ENCODE data around the gene BMPER. TPM values are rescaled to one million over a fixed set of nuclear protein-coding genes. Genes with fewer than 3 reads are reported as not detected.

Gene BMPER
- total and polyA plus RNA-seq, 2 experiments from 2014 or later = 40.5 to 97.3 TPM

GRCh38 chr7:34048445-34048844 is 143.1 kb downstream of the BMPER start:
- Histone ChIP-seq H3K79me2 (ENCODE audit: insufficient read depth) (peaks cover 49% of the 10 kb centered on the region), H3K4me2 (ENCODE audit: unreplicated experiment) (peak overlapping the region; percentile 24), H3K27me3 (replicated peaks; ENCODE audit: insufficient read depth) (no peaks in the 10 kb centered on the region), H2AFZ (no peak overlapping the region), H3K36me3 (ENCODE audit: low read depth) (peaks cover 55% of the 10 kb centered on the region), H3K9me2 (ENCODE audit: insufficient read depth) (no peaks in the 10 kb centered on the region), H3K9me3 (ENCODE audit: low read depth) (no peaks in the 10 kb centered on the region), H3K4me1 (ENCODE audit: insufficient read depth) (peaks cover 26% of the 10 kb centered on the region), H3F3A (ENCODE audit: insufficient read depth) (peaks cover 22% of the 10 kb centered on the region), H3K4me3 (no peak overlapping the region), H4K20me1 (ENCODE audit: insufficient read depth) (no peaks in the 10 kb centered on the region), H3K9ac (no peak overlapping the region), H3K27ac (peak overlapping the region; percentile 37)
- TF ChIP-seq EZH2phosphoT487 (IDR thresholded peaks at IDR 0.05; ENCODE audit: insufficient read depth, low read depth) (no peak), EZH2 (IDR thresholded peaks at IDR 0.05; ENCODE audit: insufficient read depth, poor library complexity, severe bottlenecking) (no peak)
- in situ Hi-C loops (cut with MboI) = no loop called here
- whole genome bisulfite sequencing, 2 experiments (ENCODE audit: low coverage in 1 of 2, low lambda C conversion rate in 2 of 2, missing lambda C conversion rate in 2 of 2) = 44 to 70% methylated on average over 1 of the region's 1 CpG
- peak; percentile 69 for DNase-seq

GRCh38 chr7:34054075-34054474 is 148.7 kb downstream of the BMPER start:
- in situ Hi-C loops (cut with MboI) = no loop called here
- no peak overlapping the region for H3K4me2 ChIP-seq (ENCODE audit: unreplicated experiment)
- TF ChIP-seq EZH2phosphoT487 (IDR thresholded peaks at IDR 0.05; ENCODE audit: insufficient read depth, low read depth) (no peak), EZH2 (IDR thresholded peaks at IDR 0.05; ENCODE audit: insufficient read depth, poor library complexity, severe bottlenecking) (no peak)
- no peaks in the 10 kb centered on the region for H3K27me3 ChIP-seq (replicated peaks; ENCODE audit: insufficient read depth)
- H3K4me1 ChIP-seq (ENCODE audit: insufficient read depth) = peaks cover 19% of the 10 kb centered on the region
- no peak overlapping the region for H3K4me3 ChIP-seq
- H3K9ac ChIP-seq = no peak overlapping the region
- H3K27ac ChIP-seq = no peak overlapping the region
- DNase-seq = no peak
- peaks cover 89% of the 10 kb centered on the region for H3K36me3 ChIP-seq (ENCODE audit: low read depth)
- no peak overlapping the region for H2AFZ ChIP-seq
- WGBS, 2 experiments (ENCODE audit: low coverage in 1 of 2, low lambda C conversion rate in 2 of 2, missing lambda C conversion rate in 2 of 2) = 84 to 91% methylated on average over 3 of the region's 3 CpGs
- no peaks in the 10 kb centered on the region for H3K9me3 ChIP-seq (ENCODE audit: low read depth)
- no peaks in the 10 kb centered on the region for H3K9me2 ChIP-seq (ENCODE audit: insufficient read depth)
- H3K79me2 ChIP-seq (ENCODE audit: insufficient read depth) = peaks cover 21% of the 10 kb centered on the region
- peaks cover 30% of the 10 kb centered on the region for H3F3A ChIP-seq (ENCODE audit: insufficient read depth)
- H4K20me1 ChIP-seq (ENCODE audit: insufficient read depth) = no peaks in the 10 kb centered on the region

- no peak overlapping the region for H3K9ac ChIP-seq
- in situ Hi-C loops (cut with MboI) = no loop called here
- no peaks in the 10 kb centered on the region for H3K27me3 ChIP-seq (replicated peaks; ENCODE audit: insufficient read depth)
- H3F3A ChIP-seq (ENCODE audit: insufficient read depth) = peaks cover 53% of the 10 kb centered on the region
- no peaks in the 10 kb centered on the region for H4K20me1 ChIP-seq (ENCODE audit: insufficient read depth)
- H3K9me3 ChIP-seq (ENCODE audit: low read depth) = no peaks in the 10 kb centered on the region
- H2AFZ ChIP-seq = no peak overlapping the region
- no peak overlapping the region for H3K4me2 ChIP-seq (ENCODE audit: unreplicated experiment)
- H3K4me1 ChIP-seq (ENCODE audit: insufficient read depth) = peaks cover 47% of the 10 kb centered on the region
- peaks cover 65% of the 10 kb centered on the region for H3K36me3 ChIP-seq (ENCODE audit: low read depth)
- DNase-seq = no peak
- H3K79me2 ChIP-seq (ENCODE audit: insufficient read depth) = 0 out of 2 replicates have a peak, but pooled peaks cover 1% of the 10 kb centered on the region
- H3K4me3 ChIP-seq = no peak overlapping the region
- H3K9me2 ChIP-seq (ENCODE audit: insufficient read depth) = no peaks in the 10 kb centered on the region
- H3K27ac ChIP-seq = no peak overlapping the region
- no peak for TF ChIP-seq EZH2phosphoT487 (IDR thresholded peaks at IDR 0.05; ENCODE audit: insufficient read depth, low read depth)
- no peak for TF ChIP-seq EZH2 (IDR thresholded peaks at IDR 0.05; ENCODE audit: insufficient read depth, poor library complexity, severe bottlenecking)
These were observed 151.8 kb downstream of the BMPER start for GRCh38 chr7:34057136-34057535.

GRCh38 chr7:34057956-34058355 is 152.6 kb downstream of the BMPER start:
- no peaks in the 10 kb centered on the region for H3K27me3 ChIP-seq (replicated peaks; ENCODE audit: insufficient read depth)
- 83 to 84% methylated on average over 5 of the region's 5 CpGs for WGBS, 2 experiments (ENCODE audit: low coverage in 1 of 2, low lambda C conversion rate in 2 of 2, missing lambda C conversion rate in 2 of 2)
- H2AFZ ChIP-seq = no peak overlapping the region
- H3K9me3 ChIP-seq (ENCODE audit: low read depth) = no peaks in the 10 kb centered on the region
- no peak for TF ChIP-seq EZH2 (IDR thresholded peaks at IDR 0.05; ENCODE audit: insufficient read depth, poor library complexity, severe bottlenecking)
- TF ChIP-seq EZH2phosphoT487 (IDR thresholded peaks at IDR 0.05; ENCODE audit: insufficient read depth, low read depth) = no peak
- peaks cover 53% of the 10 kb centered on the region for H3K4me1 ChIP-seq (ENCODE audit: insufficient read depth)
- in situ Hi-C loops (cut with MboI) = no loop called here
- DNase-seq = no peak
- H3K4me3 ChIP-seq = no peak overlapping the region
- H3K79me2 ChIP-seq (ENCODE audit: insufficient read depth) = no peaks in the 10 kb centered on the region
- H3K9ac ChIP-seq = no peak overlapping the region
- peaks cover 65% of the 10 kb centered on the region for H3K36me3 ChIP-seq (ENCODE audit: low read depth)
- no peaks in the 10 kb centered on the region for H3K9me2 ChIP-seq (ENCODE audit: insufficient read depth)
- H3F3A ChIP-seq (ENCODE audit: insufficient read depth) = peaks cover 59% of the 10 kb centered on the region
- no peaks in the 10 kb centered on the region for H4K20me1 ChIP-seq (ENCODE audit: insufficient read depth)
- no peak overlapping the region for H3K4me2 ChIP-seq (ENCODE audit: unreplicated experiment)
- H3K27ac ChIP-seq = peak overlapping the region; percentile 86; the same call in 1 of the 2 replicates

- WGBS, 2 experiments (ENCODE audit: low coverage in 1 of 2, low lambda C conversion rate in 2 of 2, missing lambda C conversion rate in 2 of 2) = 16 to 18% methylated on average over 1 of the region's 1 CpG
- Histone ChIP-seq H3K4me3 (no peak overlapping the region), H3K27ac (peak overlapping the region; percentile 86), H3F3A (ENCODE audit: insufficient read depth) (peaks cover 59% of the 10 kb centered on the region), H3K9ac (no peak overlapping the region), H3K36me3 (ENCODE audit: low read depth) (peaks cover 63% of the 10 kb centered on the region), H3K79me2 (ENCODE audit: insufficient read depth) (no peaks in the 10 kb centered on the region), H3K4me2 (ENCODE audit: unreplicated experiment) (peak overlapping the region; percentile 47), H3K9me3 (ENCODE audit: low read depth) (no peaks in the 10 kb centered on the region), H3K4me1 (ENCODE audit: insufficient read depth) (peaks cover 53% of the 10 kb centered on the region), H2AFZ (no peak overlapping the region), H3K9me2 (ENCODE audit: insufficient read depth) (no peaks in the 10 kb centered on the region), H4K20me1 (ENCODE audit: insufficient read depth) (no peaks in the 10 kb centered on the region), H3K27me3 (replicated peaks; ENCODE audit: insufficient read depth) (no peaks in the 10 kb centered on the region)
- peak; percentile 44 for DNase-seq
- in situ Hi-C loops (cut with MboI) = no loop called here
- no peak for TF ChIP-seq EZH2 (IDR thresholded peaks at IDR 0.05; ENCODE audit: insufficient read depth, poor library complexity, severe bottlenecking)
- no peak for TF ChIP-seq EZH2phosphoT487 (IDR thresholded peaks at IDR 0.05; ENCODE audit: insufficient read depth, low read depth)
These were observed 153.4 kb downstream of the BMPER start for GRCh38 chr7:34058801-34059135.
